ENCODE measurements around the gene LSMEM2. TPM values are rescaled to one million over a fixed set of nuclear protein-coding genes. Genes with fewer than 3 reads are reported as not detected.
A peak's percentile ranks its signal among the peaks of the same experiment; 100 is the strongest.

The LSMEM2 gene
- total RNA-seq, 2 experiments from 2014 or later: 0.22 TPM; not detected in 1

DNA sequence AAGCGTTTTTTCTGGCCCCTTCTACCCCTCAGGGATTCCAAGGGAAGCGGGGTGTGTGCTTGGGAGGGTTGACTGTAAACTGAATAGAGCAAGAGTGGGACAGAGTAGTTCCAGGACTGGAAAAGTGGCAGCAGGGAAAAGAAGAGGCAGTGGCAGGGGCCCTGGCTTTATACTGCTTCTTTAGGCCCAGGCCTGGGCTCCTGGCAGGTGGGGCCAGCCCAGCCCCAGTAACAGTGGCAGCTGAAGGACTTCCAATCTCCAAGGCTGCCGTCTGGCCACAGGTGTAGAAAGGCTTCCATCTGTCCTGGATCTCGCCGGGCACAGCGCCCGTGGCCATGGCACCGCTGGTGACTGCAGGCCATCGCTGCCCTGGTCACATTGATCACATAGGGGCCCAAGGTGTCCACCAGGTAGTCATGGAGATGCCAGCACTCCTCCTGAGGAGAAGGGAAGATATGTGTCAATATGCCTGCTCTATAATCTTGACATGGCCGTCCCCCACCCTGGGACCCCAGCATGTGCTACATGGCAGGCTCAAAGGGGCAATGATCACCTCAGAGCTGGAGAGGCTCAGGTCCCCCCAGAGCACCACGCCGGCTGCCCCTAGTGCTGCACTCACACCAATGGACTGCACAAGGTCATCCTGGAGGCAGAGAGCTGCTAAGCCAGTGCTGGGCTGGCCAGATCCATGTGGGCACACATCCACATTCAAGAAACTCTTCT is 14.4 kb downstream of the LSMEM2 start:
- TF ChIP-seq, protein P1, sequence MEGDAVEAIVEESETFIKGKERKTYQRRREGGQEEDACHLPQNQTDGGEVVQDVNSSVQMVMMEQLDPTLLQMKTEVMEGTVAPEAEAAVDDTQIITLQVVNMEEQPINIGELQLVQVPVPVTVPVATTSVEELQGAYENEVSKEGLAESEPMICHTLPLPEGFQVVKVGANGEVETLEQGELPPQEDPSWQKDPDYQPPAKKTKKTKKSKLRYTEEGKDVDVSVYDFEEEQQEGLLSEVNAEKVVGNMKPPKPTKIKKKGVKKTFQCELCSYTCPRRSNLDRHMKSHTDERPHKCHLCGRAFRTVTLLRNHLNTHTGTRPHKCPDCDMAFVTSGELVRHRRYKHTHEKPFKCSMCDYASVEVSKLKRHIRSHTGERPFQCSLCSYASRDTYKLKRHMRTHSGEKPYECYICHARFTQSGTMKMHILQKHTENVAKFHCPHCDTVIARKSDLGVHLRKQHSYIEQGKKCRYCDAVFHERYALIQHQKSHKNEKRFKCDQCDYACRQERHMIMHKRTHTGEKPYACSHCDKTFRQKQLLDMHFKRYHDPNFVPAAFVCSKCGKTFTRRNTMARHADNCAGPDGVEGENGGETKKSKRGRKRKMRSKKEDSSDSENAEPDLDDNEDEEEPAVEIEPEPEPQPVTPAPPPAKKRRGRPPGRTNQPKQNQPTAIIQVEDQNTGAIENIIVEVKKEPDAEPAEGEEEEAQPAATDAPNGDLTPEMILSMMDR (IDR thresholded peaks at IDR 0.05): no peak
- ATAC-seq (ENCODE audit: poor library complexity): no peak
- Histone ChIP-seq H3K27ac (ENCODE audit: low read depth in 1 of 2, low read length in 2 of 2) (peak overlapping the region; percentile 48 to 60), H3K9me3 (ENCODE audit: control insufficient read depth in 1 of 2, insufficient read depth in 1 of 2, low read length in 2 of 2) (no peaks in the 10 kb centered on the region), H3K4me1 (ENCODE audit: insufficient read depth, low read length) (peaks cover 34% of the 10 kb centered on the region), H3K4me3 (ENCODE audit: low read length) (peak overlapping the region; percentile 95), H3K36me3 (ENCODE audit: insufficient read depth, low read length) (peaks cover 23% of the 10 kb centered on the region), H3K27me3 (ENCODE audit: control insufficient read depth in 1 of 2, insufficient read depth in 2 of 2, low read length in 2 of 2) (no peaks in the 10 kb centered on the region)
- DNase-seq: peak in 1 of 14 experiments; percentile 39
- Mint-ChIP-seq H3K9me3 (no peaks in the 10 kb centered on the region), H3K4me1 (ENCODE audit: low read depth) (peaks cover 26% of the 10 kb centered on the region), H3K4me3 (peak overlapping the region; percentile 95), H3K27ac (peak overlapping the region; percentile 93), H3K27me3 (no peaks in the 10 kb centered on the region), H3K36me3 (ENCODE audit: low read depth) (peaks cover 22% of the 10 kb centered on the region)
- ChIA-PET CTCF (interaction anchor here (1.8 to 2.4 kb wide), 2 partner anchors 43 to 47 kb away, joined by 4 to 6 read pairs; no protein-coding TSS in a partner anchor), POLR2A (interaction anchor here (0.9 to 3.3 kb wide), 11 partner anchors 24 to 1689 kb away, joined by 3 to 28 read pairs (median 4); partner anchors contain the start of genes CYB561D2, GNAI2, NPRL2 and RASSF1)
- intact Hi-C loops (cut with DNase I, micrococcal nuclease): loop anchor here in 1 of 2 experiments (2.0 to 5.0 kb wide), 2 partner anchors 58 to 351 kb away; partner anchors contain the start of genes CYB561D2, NPRL2 and RBM6

DNA sequence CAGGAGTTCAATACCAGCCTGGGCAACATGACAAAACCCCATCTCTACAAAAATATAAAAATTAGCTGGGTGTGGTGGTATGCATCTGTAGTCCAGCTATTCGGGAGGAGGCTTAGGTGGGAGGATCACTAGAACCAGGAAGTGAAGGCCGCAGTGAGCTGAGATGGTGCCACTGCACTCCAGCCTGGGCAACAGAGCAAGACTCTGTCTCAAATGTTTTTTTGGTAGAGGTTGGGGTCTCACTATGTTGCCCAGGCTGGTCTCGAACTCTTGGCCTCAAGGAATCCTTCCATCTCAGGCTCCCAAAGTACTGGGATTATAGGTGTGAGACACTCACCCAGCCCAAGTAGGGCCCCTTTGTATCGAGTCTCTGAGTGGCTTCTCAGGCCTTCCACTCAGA is 15.2 kb downstream of the LSMEM2 start:
- Histone ChIP-seq H3K27ac (ENCODE audit: low read depth in 1 of 2, low read length in 2 of 2) (no peak overlapping the region), H3K27me3 (ENCODE audit: control insufficient read depth in 1 of 2, insufficient read depth in 2 of 2, low read length in 2 of 2) (no peaks in the 10 kb centered on the region), H3K4me1 (ENCODE audit: insufficient read depth, low read length) (peaks cover 42% of the 10 kb centered on the region), H3K9me3 (ENCODE audit: control insufficient read depth in 1 of 2, insufficient read depth in 1 of 2, low read length in 2 of 2) (no peaks in the 10 kb centered on the region), H3K4me3 (ENCODE audit: low read length) (no peak overlapping the region), H3K36me3 (ENCODE audit: insufficient read depth, low read length) (peaks cover 15% of the 10 kb centered on the region)
- POLR2A ChIA-PET: interaction anchor here (3.3 kb wide), 1 partner anchor 43 kb away, joined by 28 read pairs; no protein-coding TSS in a partner anchor
- Mint-ChIP-seq H3K27ac (peak overlapping the region; percentile 56), H3K27me3 (no peaks in the 10 kb centered on the region), H3K36me3 (ENCODE audit: low read depth) (peaks cover 18% of the 10 kb centered on the region), H3K4me3 (no peak overlapping the region), H3K9me3 (no peaks in the 10 kb centered on the region), H3K4me1 (ENCODE audit: low read depth) (peaks cover 34% of the 10 kb centered on the region)
- intact Hi-C loops (cut with DNase I, micrococcal nuclease): loop anchor here in 1 of 2 experiments (5.0 kb wide), 1 partner anchor 352 kb away; the partner anchor contains the start of gene RBM6
- TF ChIP-seq, protein P1 (IDR thresholded peaks at IDR 0.05): no peak
- CTCF ChIA-PET: no interaction called here
- ATAC-seq (ENCODE audit: poor library complexity): no peak
- no peak for DNase-seq

- CTCF ChIA-PET: no interaction called here
- H3K27me3 Mint-ChIP-seq: no peaks in the 10 kb centered on the region
Observed at GRCh38 chr3:50294492-50295403, 15.9 kb downstream of the LSMEM2 start.

More at GRCh38 chr3:50294492-50295403, 15.9 kb downstream of the LSMEM2 start:
- peaks cover 45% of the 10 kb centered on the region for H3K4me1 ChIP-seq (ENCODE audit: insufficient read depth, low read length)
- intact Hi-C loops (cut with DNase I, micrococcal nuclease): loop anchor here (5.0 kb wide), 3 partner anchors 43 to 882 kb away; partner anchors contain the start of genes RBM6 (in 1 of the 2), RHOA (in 1 of the 2) and TCTA (in 1 of the 2)
- H3K27me3 ChIP-seq (ENCODE audit: control insufficient read depth in 1 of 2, insufficient read depth in 2 of 2, low read length in 2 of 2): no peaks in the 10 kb centered on the region
- H3K4me3 ChIP-seq (ENCODE audit: low read length): no peak overlapping the region
- POLR2A ChIA-PET: interaction anchor here (0.6 kb wide), 1 partner anchor 1013 kb away, joined by 3 read pairs; no protein-coding TSS in a partner anchor
- Mint-ChIP-seq H3K27ac (peak overlapping the region; percentile 56), H3K4me3 (no peak overlapping the region), H3K4me1 (ENCODE audit: low read depth) (peaks cover 41% of the 10 kb centered on the region), H3K36me3 (ENCODE audit: low read depth) (peaks cover 17% of the 10 kb centered on the region), H3K9me3 (no peaks in the 10 kb centered on the region)
- H3K27ac ChIP-seq (ENCODE audit: low read depth in 1 of 2, low read length in 2 of 2): no peak overlapping the region
- DNase-seq: peak in 1 of 14 experiments; percentile 36
- no peak for ATAC-seq (ENCODE audit: poor library complexity)
- H3K36me3 ChIP-seq (ENCODE audit: insufficient read depth, low read length): peaks cover 9% of the 10 kb centered on the region
- H3K9me3 ChIP-seq (ENCODE audit: control insufficient read depth in 1 of 2, insufficient read depth in 1 of 2, low read length in 2 of 2): no peaks in the 10 kb centered on the region
- TF ChIP-seq, protein P1 (IDR thresholded peaks at IDR 0.05): no peak

All from CD4-positive, alpha-beta T cell (primary cell).